ENCODE results near the gene TENM3. TPM values are rescaled to one million over a fixed set of nuclear protein-coding genes. Genes with fewer than 3 reads are reported as not detected.

Gene TENM3
- total RNA-seq, 3 donors from 2014 or later, result 0.58 to 19.2 (median 0.70) TPM

- DNase-seq (no peak), ATAC-seq (no peak)
- no peak overlapping the region for H3K4me3 ChIP-seq
- intact Hi-C loops (cut with DNase I, micrococcal nuclease), result loop anchor here (5.0 to 10.0 kb wide), 2 partner anchors 329 to 332 kb away; no protein-coding TSS in a partner anchor
- TF ChIP-seq CTCF (IDR thresholded peaks at IDR 0.05), result no peak
- H3K9me3 ChIP-seq, result no peaks in the 10 kb centered on the region
- H3K4me1 ChIP-seq (ENCODE audit: low read depth), result no peaks in the 10 kb centered on the region
- no peaks in the 10 kb centered on the region for H3K36me3 ChIP-seq (ENCODE audit: low read depth)
These were observed 232.3 kb downstream of the TENM3 start for GRCh38 chr4:182475539-182475938.

GRCh38 chr4:182478475-182478874 lies 235.3 kb downstream of the TENM3 start:
- ATAC-seq, result no peak
- Histone ChIP-seq H3K4me1 (ENCODE audit: low read depth) (no peaks in the 10 kb centered on the region), H3K9me3 (no peaks in the 10 kb centered on the region), H3K36me3 (ENCODE audit: low read depth) (no peaks in the 10 kb centered on the region), H3K4me3 (no peak overlapping the region)
- intact Hi-C loops (cut with DNase I, micrococcal nuclease), result loop anchor here (5.0 to 10.0 kb wide), 2 partner anchors 326 to 329 kb away; no protein-coding TSS in a partner anchor
- no peak for DNase-seq
- no peak for TF ChIP-seq CTCF (IDR thresholded peaks at IDR 0.05)

GRCh38 chr4:182483685-182484084 lies 240.5 kb downstream of the TENM3 start:
- ATAC-seq (no peak), DNase-seq (no peak)
- H3K4me1 ChIP-seq (ENCODE audit: low read depth), result no peaks in the 10 kb centered on the region
- no peaks in the 10 kb centered on the region for H3K9me3 ChIP-seq
- intact Hi-C loops (cut with DNase I, micrococcal nuclease), result no loop called here
- no peak overlapping the region for H3K4me3 ChIP-seq
- no peak for TF ChIP-seq CTCF (IDR thresholded peaks at IDR 0.05)
- no peaks in the 10 kb centered on the region for H3K36me3 ChIP-seq (ENCODE audit: low read depth)

GRCh38 chr4:182486881-182487280 lies 243.7 kb downstream of the TENM3 start:
- Histone ChIP-seq H3K4me3 (no peak overlapping the region), H3K4me1 (ENCODE audit: low read depth) (no peaks in the 10 kb centered on the region), H3K36me3 (ENCODE audit: low read depth) (no peaks in the 10 kb centered on the region), H3K9me3 (no peaks in the 10 kb centered on the region)
- DNase-seq (no peak), ATAC-seq (peak; percentile 32)
- intact Hi-C loops (cut with DNase I, micrococcal nuclease), result no loop called here
- TF ChIP-seq CTCF (IDR thresholded peaks at IDR 0.05), result no peak

GRCh38 chr4:182488896-182489295 lies 245.7 kb downstream of the TENM3 start:
- Histone ChIP-seq H3K4me3 (no peak overlapping the region), H3K4me1 (ENCODE audit: low read depth) (no peaks in the 10 kb centered on the region), H3K9me3 (no peaks in the 10 kb centered on the region), H3K36me3 (ENCODE audit: low read depth) (no peaks in the 10 kb centered on the region)
- intact Hi-C loops (cut with DNase I, micrococcal nuclease), result no loop called here
- DNase-seq (no peak), ATAC-seq (no peak)
- TF ChIP-seq CTCF (IDR thresholded peaks at IDR 0.05), result no peak

GRCh38 chr4:182489607-182490006 lies 246.4 kb downstream of the TENM3 start:
- Histone ChIP-seq H3K4me1 (ENCODE audit: low read depth) (no peaks in the 10 kb centered on the region), H3K9me3 (no peaks in the 10 kb centered on the region), H3K36me3 (ENCODE audit: low read depth) (no peaks in the 10 kb centered on the region), H3K4me3 (no peak overlapping the region)
- intact Hi-C loops (cut with DNase I, micrococcal nuclease), result no loop called here
- TF ChIP-seq CTCF (IDR thresholded peaks at IDR 0.05), result no peak
- ATAC-seq (no peak), DNase-seq (no peak)

Measured in mucosa of descending colon (tissue), 3 donors.